HG02798 (cell line): Measurements from ENCODE around the gene NUP62.

Source experiments
- ATAC-seq: cut with Tn5 transposase; IDR thresholded peaks from one replicate; pipeline ENCODE4 v1.9.1; 2021; ENCODE audit warnings: mild to moderate bottlenecking; ENCODE audit not compliant: unreplicated experiment, poor library complexity

The NUP62 gene

DNA sequence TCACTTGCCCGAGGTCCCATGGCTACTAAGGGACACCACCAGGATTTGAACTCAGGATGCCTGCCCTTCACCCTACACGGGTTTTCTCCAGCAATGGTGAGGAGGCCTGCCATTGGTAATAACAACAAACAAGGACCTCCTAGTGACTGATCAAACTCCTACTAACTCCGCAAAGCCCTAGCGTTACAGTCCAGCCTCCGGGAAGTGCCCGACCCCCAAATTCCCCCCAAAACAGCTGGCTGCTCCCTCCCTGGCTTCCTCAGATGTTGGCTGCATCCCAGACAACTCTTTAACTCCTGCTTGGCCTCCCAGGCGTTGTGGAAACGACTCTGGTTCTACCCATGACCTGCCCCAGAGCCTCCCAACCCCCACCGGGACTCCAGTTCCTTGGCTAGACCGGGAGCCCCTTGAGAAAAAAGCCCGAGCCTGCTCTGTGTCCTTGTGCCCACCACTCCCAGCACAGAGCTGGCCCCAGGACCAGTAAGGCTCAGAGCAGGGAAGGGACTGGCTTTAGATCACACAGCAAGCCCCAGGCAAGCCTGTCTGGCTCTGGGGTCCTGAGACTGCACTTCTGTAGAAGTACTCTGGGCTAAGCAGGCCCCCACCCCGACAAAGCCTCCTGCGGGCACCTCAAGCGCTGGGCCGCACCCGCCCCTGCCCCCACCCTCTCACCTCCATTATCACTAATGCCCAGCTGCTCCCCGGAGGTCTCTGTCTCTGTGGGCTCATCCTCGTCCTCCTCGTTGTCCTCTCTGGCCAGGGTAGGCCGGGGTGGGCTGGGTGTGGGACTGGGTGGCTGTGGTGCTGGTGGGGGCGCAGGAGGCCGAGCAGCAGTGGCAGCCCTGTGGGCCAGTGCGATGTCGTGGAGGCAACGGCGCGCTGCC, 56.8 kb downstream of the NUP62 start:
- ATAC-seq, result no peak

DNA sequence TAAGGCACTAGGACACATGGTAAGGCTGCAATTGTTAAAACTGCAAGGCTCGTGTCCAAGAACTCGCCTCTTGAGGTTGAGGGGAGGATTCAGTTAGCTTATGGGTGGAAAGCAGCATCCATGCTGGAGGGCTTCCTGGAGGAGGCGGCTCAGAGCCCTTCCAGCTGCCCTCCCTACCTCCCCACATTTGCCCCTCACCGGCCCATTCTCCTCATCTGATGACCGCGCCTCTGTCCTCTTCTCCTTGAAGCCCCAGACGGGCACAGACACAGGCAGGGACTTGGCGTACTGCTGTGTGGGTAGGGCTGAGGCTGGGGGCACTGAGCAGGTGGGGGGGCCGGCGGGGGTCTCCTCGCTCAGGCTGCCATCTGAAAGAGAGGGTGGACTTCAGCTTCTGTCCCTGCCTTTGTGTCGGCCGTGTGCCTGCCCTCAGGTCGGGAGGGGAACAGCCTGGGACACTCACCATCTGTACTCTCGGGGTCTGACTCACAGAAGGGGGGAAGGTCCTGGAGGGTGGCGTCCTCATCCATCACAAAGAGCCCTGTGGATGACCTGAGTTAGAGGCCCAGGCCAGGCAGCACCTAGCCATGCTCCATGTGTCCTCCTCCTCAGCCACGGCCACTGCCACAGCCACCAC, 57.8 kb downstream of the NUP62 start:
- ATAC-seq, result no peak

DNA sequence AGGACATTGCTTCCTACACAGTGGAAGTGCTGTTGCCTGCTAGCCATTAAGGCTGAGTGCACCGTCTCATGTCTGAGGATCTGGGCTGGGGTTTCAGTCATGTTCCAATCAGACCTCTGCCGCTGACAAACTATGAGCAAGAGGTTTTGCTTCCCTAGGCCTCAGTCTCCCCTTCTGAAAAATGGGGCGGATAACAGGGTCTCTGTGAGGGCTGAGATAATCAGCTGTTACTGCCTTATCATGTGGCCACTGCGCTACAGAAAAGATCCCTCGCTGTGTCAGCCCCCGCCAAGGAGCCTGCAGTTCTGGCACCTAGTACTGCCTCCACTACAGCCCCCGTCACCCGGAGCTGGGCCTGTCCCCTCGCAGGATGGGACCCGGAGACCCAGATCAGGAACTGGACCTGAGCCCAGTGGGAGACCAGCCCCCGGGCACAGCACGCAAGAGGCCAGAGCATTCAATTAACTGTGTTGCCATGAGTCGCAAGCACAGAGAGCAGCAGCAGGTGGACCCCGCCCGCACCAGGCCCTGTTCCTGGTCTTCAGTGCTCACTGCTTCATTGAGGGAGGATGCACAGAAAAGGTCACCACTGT, 58.9 kb downstream of the NUP62 start:
- ATAC-seq, result no peak

DNA sequence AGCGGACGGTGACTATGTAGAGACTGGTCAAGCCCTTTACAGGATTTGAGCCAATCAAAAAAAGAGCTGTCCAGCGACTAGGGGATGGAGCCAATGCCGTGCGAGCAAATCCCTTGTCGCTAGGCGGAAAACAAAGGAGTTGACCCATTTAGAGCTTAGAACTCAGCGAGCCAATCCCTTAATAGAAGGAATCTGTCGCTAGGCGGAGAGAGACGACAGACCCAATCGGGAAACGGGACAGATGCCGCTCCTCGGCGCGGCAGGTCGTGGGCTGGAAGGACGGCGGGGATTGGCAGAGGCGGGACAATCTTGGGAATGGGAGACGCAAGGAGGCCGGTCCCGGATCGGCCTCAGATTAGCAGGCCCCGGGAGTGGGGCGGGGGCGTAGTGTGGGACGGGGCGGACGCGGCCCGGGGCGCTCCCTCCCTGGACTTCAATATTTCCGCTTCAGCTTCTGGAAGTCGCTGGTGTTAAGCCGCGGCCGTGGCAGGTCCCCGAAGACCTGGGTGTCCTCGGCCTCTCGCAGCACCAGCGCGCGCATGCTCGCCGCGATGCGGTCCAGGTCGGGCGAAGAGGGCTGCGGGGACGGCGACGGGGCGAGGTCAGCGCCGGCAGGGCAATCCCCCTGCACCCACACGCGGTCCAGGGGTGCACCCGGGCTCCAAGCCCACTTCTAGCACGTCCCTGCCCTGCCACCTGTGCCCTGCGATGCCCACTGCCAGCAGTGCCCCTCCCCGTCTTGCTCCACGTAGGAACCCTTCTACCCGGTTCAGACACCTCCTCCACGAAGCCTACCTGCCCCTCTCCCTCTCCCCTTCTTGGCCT, 59.6 kb downstream of the NUP62 start:
- peak; percentile 73 for ATAC-seq

DNA sequence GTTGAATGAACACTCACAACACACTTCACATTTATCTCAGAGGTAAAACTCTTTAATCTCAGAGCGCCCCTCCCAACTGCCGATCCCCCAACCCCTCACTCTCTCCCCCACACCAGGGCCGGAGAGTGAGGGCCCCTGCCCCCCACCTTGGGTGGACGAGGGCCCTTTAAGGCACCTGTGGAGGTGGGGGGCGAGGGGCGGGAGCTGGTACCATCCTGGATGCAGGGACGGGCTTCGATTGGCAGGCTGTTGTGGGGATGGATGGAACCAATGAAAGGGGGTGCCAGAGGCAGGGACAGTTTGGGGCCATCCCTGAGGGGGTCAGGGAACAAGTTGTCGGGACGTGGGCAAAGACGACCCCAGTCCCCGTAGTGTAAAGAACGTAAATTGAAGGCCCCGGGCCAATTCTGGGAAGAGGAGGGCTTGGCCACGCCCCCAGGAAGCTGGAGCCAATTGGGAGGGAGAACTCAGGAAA, 60.3 kb downstream of the NUP62 start:
- ATAC-seq, result peak; percentile 9

DNA sequence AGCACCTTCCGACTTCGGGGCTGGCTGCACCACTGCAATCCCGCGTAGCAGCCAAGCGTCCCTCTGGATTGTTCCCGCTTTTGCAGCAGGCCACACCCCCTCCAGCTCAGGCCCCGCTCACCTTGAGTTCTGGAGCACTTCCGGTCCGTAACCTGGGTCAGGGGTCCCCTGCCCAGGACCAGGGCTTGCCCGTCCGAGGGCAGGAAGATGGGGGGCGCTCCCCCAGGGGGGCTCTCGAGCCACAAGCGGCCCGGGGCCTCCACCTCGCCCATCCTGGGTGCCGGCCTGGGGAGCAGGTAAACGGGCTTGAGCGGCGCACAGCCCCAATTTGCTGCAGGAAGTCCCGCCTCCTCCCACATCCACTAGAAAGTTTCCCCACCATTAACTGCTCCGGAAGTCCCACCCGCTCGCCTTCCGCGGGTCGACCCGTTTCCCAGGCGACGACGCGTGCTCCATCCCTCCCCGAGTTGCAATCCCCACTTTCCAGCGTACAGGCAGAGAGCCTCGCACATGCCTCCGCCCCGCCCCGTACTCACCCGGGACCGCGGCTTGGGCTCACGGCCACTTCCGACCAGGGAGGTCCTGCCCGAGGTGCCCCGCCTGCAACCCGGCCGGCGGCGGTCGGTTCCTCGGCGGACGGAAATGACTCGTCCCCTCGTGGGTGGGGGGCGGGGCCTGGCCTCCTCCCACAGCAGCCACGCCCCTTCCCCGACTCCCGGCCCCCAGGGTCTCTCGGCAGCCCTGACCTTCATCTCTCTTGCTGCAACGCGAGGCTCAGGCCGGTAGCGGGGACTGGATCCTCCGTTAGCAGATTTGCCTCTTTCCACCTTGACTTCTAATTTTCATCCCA, 62.1 kb downstream of the NUP62 start, which contains the start of gene PNKP:
Gene PNKP, minus strand, starts transcription at position 644 of the 850 bp plus-strand sequence. Its CDS starts 372 bp downstream, at position 272.
- ATAC-seq, result peak; percentile 53

DNA sequence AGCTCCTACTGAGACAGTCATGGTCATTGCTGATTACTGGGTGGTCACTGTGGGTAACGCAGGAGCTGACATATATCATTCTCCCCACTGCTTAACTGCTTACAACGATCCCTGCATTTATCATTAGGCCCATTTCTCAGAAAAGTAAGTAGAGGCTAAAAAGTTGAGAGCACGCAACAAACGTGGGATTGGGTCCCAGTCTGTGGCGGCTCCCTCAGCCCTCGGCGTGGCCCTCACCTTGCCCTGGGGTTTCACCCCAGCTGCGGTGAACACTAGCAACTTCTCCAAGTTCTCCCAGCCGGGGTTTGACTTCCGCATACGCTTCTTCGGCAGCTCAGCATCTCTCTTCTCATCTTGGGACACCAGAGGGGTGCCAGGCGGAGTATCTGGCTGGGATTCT, 64.4 kb downstream of the NUP62 start:
- no peak for ATAC-seq

DNA sequence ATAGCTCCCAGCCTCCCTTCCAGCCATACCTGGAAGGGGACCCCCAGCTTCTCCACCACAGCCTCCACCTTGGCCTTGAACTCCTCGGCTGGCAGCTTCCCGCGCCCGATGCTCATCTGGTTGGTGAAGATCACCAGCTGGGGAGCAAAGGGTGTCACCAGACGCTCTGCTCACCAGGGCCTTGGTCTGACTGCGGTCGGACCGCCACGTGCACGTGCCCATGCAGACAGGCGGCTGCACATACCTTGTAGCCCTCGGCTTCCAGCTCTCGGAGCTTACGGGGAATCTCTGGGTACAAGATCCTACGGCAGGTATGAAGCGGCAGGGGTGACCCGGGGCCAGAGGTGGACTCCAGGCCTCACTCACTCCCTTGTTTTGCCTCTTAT, 65.4 kb downstream of the NUP62 start:
- ATAC-seq, result no peak

DNA sequence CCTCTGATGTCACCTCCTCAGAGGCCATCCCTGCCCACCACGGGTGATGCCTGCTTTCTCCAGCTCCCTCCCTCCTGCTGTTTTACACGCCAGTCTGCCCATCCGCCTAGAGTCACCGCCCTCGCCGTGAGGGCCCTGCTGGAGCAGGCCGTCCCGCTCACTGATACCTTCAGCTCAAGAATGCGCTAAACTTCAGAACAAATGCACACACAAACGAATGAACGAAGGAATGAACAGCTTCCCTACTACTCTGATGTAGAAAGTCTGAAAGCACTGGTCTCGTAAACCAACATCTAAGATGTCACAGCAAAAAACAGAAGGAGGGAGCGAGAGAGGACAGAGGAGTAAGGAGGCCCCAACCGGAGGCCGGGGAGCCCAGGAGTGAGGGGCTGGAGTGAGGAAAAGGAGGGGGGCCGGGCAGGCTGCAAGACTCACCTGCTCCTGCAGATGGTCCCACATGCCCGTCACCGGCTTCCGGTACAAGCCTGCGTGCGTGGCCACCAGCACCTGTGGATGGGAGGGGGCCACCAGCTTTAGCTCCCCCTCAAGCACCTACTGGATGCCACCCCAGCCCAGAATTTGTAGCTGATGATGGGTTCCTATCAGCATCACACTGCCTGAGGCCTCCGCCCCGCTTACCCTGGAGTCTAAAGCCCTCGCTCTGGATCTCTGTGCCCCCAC, 65.9 kb downstream of the NUP62 start:
- ATAC-seq, result no peak

DNA sequence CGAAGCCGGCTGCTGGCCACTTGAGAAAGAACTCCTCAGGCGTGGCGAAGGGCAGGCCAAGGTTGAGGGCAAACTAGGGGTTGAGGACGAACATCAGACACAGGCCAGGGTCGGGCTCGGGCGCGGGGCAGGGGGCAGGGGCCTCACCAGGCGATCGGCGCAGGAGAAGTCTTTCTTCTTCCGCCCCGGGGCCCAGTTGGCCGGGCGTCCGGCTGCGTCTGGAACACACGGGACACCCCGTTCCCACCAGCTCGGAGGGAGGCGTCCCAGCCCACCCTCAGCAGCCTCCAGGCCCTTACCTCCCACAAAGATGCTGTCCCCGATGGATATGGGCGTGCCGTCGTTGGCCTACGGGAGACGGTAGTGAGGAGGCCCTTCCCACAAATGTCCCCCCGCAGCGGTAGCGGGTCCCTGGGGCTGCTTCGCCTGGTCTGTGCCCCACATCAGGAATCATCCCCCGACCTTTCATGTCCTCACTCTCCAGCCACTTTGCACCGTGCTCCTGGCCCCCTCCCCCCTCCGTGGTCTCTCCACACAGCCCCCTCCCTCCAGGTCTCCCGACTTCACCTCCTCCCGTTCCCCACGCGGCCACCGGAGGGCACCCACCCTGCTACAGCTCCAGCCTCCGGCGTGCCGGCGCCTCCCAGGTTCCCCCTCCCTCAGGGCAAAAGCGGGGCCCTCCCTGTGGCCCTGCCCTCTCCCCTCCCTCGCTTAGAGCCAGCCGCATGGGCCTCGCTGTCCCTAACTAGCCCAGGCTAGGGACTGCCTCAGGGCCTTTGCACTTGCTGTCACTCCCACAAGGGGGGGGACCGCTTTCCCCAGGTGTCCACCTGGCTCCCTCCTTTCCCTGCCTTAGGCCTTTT, 66.7 kb downstream of the NUP62 start:
- ATAC-seq, result no peak

DNA sequence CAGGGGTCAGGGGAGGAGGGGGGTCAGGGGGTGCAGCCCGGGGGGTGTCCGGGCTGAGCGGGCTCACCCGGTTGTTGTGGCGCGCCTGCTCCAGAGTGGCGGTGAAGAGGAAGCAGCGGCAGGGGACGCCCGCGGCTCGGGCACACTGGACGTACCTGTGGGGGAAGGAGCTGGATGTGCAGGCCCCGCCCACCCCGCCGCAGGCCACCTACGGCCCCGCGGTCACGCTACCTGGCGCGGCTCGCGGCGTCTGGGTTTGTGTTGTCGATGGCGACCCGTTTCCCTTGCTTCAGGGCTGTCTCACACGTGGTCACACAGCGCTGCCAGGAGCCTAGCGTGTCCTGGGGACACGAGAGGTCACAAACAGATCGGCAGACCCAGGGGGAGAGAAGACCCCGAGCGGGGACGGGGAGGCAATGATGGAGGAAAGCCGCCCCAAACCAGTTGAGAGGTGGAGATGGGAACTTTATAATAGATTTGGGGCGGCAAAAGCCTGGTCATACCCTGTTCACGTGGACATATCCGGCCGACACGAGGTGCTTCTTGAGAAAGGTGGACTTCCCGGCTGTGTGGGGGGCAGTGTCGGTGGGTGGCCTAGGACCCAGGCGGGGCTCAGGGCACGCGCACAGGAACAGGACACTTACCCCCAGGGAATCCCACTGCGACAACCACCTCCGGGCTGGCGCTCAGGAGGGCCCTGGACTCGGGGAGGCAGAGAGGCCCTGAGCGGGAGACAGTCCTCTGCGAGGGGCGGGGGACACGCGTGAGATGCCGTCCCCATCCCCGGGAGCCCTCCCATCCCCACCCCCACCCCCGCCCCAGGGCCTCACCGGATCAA, 67.5 kb downstream of the NUP62 start:
- no peak for ATAC-seq

DNA sequence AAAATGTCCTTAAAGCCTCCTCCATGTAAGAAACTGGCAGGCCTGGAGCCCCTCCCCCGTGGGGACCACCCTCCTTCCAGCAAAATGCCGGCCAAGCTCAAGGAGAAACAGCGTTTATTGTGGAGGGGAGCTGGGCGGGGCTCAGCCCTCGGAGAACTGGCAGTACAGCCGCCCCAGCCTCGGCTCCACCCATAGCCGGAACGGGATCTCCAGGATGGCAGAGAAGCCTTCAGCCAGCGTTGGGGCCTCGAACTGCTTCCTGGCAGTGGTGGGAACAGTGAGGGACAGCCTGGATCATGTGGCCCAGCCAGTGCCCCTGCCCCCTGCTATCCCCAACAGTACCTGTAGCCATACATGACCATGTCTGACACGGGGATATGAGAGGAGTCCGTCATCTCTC, 68.2 kb downstream of the NUP62 start:
- no peak for ATAC-seq

DNA sequence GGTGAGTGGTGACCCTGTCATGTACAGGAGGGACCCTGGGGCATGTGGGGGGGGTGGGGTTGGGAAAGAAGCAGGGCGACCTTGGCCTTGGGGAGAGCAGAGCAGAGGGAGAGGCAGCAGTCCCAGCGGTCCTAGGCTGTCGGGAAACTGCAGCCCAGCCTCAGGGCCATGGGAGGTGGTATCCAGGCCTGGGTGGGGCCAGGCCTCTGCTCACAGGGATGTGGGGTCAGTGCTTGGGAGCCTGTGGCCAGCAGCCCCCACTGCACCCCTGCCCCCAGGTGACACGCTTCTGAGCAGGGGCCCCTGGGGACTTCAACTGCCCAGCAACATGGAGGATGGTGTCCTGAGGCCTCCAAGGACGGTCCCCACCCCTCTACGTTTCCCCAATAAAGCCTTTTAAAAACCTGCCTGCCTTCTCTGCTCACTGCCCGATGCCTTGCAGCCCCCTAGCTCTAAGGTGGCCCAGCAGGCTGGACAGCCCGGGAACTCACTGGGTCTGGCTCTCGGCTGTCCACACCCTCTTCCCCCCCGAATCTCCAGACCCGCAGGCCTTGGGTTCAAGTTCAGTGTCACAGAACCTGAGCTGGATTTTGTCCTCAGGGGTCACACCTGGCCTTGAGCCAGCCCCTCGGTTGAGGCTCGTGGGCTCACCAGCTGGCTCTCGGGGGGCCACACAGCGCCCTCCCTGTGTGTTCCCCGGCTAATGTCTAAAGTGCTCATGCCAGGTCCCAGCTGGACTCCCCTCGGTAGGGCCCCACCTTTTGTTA, 68.8 kb downstream of the NUP62 start:
- ATAC-seq, result no peak

DNA sequence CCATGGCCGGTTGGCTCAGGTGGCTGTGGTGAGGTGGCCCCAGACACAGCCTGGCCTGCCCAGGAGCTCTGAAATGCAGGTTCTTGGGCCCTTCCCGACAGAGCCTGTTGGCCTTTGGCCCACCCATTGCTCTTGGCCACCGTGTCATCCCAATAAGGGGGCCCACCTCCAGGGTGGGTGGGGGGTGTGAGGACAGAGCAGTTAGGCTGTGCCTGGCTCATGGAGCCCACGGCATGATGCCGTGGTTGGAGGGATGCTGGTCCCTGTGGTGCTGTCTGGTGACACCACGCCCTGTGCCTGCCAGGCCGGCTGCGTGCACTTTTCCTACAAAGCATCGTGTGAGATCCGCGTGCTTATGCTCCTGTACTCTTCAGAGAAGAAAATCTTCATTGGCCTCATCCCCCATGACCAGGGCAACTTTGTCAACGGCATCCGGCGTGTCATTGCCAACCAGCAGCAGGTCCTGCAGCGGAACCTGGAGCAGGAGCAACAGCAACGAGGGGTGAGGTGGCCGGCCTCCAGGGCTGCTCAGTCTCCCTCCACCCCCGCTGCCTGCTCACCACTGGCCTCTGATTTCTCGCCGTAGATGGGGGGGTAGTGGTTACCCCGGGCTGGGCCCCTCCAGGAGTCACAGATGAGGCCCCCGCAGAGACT, 69.5 kb downstream of the NUP62 start:
- ATAC-seq, result no peak

DNA sequence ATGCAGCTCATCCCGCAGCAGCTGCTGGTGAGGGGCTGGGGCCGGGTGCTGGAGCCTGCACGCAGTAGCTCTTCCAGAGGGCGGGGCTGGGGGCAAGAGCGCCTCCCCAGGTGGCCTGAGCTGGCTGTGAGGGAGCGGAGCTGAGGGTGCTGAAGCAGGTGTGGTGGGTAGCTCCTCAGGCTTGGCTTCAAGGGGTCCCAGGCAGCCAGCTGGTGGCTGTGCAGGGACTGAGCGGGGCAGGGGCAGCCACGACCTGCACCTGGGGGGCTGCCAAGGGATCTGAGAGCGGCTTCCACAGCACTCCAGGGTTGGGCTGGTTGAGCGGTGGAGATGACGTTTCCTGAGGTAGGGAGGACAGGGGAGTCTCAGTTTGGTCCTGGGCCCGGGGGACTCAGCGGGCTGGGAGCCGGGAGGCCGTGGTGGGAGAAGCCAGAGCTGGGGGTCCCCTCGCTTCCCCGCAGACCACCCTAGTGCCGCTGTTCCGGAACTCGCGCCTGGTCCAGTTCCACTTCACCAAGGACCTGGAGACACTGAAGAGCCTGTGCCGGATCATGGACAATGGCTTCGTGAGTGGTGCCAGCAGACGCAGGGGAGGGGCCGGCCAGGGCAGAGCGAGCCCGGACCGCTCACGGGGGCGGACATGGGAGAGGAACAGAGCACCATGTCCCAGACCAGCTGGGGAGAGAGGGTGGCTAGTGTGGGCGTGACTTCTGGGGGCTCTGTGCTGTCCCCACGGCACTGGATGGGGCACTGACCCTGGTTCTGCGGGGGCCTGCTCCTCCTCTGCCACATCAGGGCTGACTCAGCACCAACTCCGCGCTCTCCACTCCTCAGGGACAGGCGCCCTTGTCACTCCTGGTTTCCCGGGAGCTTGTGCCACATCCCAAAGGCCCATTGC, 71.0 kb downstream of the NUP62 start:
- no peak for ATAC-seq
